Retinal pigment epithelial cell (primary cell): Measurements from ENCODE around the gene LIN37.
"Not testable (repeated sequence)": the region's sequence is repeated elsewhere in the genome, so short reads cannot be mapped to it uniquely, and the experiment has no call there.

Experiments used
- DNase-seq: peaks from one replicate; pipeline ENCODE4 v3.0.0-alpha.2; 2010; ENCODE audit warnings: low read depth
- H3K4me3 ChIP-seq: 2 replicates; pipeline ENCODE4 v1.5.1; 2011; ENCODE audit warnings: mild to moderate bottlenecking, low read length, control low read depth, moderate library complexity
- TF ChIP-seq, protein P1 (sequence below): conservative IDR thresholded peaks from 2 replicates; pipeline ENCODE4 v1.5.1; 2011; ENCODE audit warnings: low read depth, low read length, control low read depth, inconsistent platforms

Gene LIN37

DNA sequence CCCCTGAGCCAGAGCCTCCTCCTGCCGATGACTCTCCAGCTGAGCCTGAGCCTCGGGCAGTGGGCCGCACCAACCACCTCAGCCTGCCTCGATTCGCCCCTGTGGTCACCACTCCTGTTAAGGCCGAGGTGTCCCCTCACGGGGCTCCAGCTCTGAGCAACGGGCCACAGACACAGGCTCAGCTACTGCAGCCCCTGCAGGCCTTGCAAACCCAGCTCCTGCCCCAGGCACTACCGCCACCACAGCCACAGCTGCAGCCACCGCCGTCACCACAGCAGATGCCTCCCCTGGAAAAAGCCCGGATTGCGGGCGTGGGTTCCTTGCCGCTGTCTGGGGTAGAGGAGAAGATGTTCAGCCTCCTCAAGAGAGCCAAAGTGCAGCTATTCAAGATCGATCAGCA is 27.0 kb upstream of the LIN37 start:
- TF ChIP-seq, protein P1, sequence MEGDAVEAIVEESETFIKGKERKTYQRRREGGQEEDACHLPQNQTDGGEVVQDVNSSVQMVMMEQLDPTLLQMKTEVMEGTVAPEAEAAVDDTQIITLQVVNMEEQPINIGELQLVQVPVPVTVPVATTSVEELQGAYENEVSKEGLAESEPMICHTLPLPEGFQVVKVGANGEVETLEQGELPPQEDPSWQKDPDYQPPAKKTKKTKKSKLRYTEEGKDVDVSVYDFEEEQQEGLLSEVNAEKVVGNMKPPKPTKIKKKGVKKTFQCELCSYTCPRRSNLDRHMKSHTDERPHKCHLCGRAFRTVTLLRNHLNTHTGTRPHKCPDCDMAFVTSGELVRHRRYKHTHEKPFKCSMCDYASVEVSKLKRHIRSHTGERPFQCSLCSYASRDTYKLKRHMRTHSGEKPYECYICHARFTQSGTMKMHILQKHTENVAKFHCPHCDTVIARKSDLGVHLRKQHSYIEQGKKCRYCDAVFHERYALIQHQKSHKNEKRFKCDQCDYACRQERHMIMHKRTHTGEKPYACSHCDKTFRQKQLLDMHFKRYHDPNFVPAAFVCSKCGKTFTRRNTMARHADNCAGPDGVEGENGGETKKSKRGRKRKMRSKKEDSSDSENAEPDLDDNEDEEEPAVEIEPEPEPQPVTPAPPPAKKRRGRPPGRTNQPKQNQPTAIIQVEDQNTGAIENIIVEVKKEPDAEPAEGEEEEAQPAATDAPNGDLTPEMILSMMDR, result no peak
- DNase-seq, result no peak
- H3K4me3 ChIP-seq, result no peak overlapping the region

DNA sequence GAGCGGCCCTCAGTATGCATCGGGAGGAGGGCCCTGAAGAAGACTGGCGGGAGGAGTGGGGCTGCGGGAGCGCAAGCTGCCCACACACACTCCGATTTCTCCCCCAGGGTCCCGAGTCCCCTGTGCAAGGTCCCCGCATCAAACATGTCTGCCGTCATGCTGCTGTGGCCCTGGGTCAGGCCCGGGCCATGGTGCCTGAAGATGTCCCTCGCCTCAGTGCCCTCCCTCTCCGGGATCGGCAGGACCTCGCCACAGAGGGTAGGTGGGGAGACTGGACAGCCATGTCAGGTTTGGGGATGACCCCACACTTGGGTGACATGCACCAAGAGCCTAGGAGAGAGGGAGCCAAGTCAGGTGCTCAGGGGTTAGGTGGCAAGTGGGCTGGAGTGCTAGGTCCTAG is 25.9 kb upstream of the LIN37 start:
- no peak for DNase-seq
- TF ChIP-seq, protein P1, result no peak
- H3K4me3 ChIP-seq, result no peak overlapping the region

DNA sequence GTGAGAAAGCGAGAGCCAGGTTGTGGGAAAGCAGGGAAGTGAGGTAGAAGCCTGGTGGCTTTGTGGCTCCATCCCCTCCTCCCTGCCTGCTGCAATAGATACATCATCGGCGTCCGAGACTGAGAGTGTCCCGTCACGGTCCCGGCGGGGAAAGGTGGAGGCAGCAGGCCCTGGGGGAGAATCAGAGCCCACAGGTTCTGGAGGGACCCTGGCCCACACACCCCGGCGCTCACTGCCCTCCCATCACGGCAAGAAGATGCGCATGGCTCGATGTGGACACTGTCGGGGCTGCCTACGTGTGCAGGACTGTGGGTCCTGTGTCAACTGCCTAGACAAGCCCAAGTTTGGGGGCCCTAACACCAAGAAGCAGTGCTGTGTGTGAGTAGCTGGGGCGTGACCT is 25.5 kb upstream of the LIN37 start:
- H3K4me3 ChIP-seq, result no peak overlapping the region
- DNase-seq, result no peak
- TF ChIP-seq, protein P1, result no peak

DNA sequence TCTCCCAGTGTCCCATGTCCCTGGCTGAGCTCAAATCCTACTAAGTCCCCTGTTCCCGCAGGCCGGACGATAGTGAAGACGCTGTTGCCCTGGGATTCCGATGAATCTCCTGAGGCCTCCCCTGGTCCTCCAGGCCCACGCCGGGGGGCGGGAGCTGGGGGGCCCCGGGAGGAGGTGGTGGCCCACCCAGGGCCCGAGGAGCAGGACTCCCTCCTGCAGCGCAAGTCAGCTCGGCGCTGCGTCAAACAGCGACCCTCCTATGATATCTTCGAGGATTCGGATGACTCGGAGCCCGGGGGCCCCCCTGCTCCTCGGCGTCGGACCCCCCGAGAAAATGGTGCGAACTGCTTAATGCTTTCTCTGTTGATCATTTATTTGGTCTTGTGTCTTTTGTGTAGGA is 24.7 kb upstream of the LIN37 start:
- no peak overlapping the region for H3K4me3 ChIP-seq
- DNase-seq, result no peak
- TF ChIP-seq, protein P1, result no peak

DNA sequence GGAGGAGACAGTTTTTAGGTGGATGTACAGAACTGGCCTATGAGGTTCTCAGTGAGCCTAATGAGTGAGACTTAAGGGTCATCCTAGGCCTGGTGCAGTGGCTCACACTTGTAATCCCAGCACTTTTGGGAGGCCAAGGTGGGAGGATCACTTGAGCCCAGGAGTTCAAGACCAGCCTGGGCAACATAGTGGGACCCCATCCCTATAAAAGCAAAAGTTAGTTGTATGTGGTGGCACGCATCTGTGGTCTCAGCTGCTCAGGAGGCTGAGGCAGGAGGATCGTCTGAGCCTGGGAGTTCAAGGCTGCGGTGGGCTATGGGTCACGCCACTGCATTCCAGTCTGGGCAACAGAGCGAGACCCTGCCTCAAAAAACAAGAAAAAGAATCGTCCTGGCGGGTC is 24.2 kb upstream of the LIN37 start:
- H3K4me3 ChIP-seq, DNase-seq: not testable (repeated sequence)

DNA sequence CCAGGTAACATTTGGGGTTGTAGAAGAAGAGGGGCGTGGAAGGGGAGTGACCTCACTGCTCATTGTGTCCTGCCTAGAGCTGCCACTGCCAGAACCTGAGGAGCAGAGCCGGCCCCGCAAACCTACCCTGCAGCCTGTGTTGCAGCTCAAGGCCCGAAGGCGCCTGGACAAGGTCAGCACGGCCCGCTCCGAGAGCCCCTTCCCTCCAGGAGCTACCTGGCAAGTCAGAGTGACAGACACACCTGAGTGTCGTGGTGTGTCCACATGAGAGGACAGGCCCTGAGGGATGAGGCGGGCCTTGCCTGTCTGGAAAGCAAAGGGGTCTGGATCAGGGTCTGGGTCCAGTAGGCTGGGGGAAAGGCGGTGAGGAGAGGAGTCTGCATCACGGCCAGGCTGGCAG is 23.8 kb upstream of the LIN37 start:
- TF ChIP-seq, protein P1, result no peak
- no peak overlapping the region for H3K4me3 ChIP-seq
- DNase-seq, result no peak

DNA sequence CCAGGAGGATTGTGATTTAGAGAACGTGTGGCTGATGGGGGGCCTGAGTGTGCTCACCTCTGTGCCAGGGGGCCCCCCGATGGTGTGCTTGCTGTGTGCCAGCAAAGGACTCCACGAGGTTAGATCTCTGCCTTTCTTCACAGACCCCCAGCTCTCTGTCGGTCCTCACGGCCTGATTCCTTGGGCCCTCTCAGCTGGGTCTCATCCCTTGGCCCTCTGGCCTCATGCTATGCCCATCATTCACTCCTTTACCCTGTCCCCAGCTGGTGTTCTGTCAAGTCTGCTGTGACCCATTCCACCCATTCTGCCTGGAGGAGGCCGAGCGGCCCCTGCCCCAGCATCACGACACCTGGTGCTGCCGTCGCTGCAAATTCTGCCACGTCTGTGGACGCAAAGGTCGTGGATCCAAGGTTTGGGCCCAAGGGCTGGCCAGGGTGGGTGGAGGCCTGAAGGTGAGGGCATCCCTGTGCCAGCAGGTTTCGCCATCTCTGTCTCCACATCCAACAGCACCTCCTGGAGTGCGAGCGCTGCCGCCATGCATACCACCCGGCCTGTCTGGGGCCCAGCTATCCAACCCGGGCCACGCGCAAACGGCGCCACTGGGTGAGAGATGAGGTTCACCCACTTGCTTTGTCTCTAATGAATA is 23.0 kb upstream of the LIN37 start:
- no peak overlapping the region for H3K4me3 ChIP-seq
- TF ChIP-seq, protein P1, result no peak
- no peak for DNase-seq
